DOHH2 (cell line): ENCODE results near the gene MYLIP.

Experiments used
- H3F3A ChIP-seq: fragments of 200-600 bp; sonication (generic), shearing (Covaris generic); 2 replicates; pipeline ENCODE4 v1.6.0; 2016; ENCODE audit warnings: antibody characterized with exemption, mild to moderate bottlenecking; ENCODE audit not compliant: control insufficient read depth, insufficient read depth
- H3K27ac ChIP-seq: fragments of 200-600 bp; sonication (generic); 2 replicates; pipeline ENCODE4 v1.5.1; 2014; ENCODE audit warnings: low read depth, mild to moderate bottlenecking, low read length, moderate library complexity
- H3K27me3 ChIP-seq: fragments of 200-600 bp; sonication (generic); 2 replicates; pipeline ENCODE4 v1.6.1; 2014; ENCODE audit warnings: mild to moderate bottlenecking, low read length, mixed read lengths; ENCODE audit not compliant: control insufficient read depth
- H3K36me3 ChIP-seq: fragments of 200-600 bp; sonication (generic); 2 replicates; pipeline ENCODE4 v1.6.1; 2014; ENCODE audit warnings: mild to moderate bottlenecking, low read length, moderate library complexity, mixed read lengths; ENCODE audit not compliant: control insufficient read depth
- H3K4me1 ChIP-seq: fragments of 200-600 bp; sonication (generic); 2 replicates; pipeline ENCODE4 v1.6.1; 2014; ENCODE audit warnings: mild to moderate bottlenecking, low read length, mixed read lengths; ENCODE audit not compliant: control insufficient read depth
- H3K4me2 ChIP-seq: fragments of 200-600 bp; sonication (generic); 2 replicates; pipeline ENCODE4 v1.6.0; 2014; ENCODE audit warnings: mild to moderate bottlenecking, low read length, moderate library complexity
- H3K4me3 ChIP-seq: fragments of 200-600 bp; sonication (generic); 2 replicates; pipeline ENCODE4 v1.5.1; 2014; ENCODE audit warnings: mild to moderate bottlenecking, low read length, mixed read lengths
- H3K79me2 ChIP-seq: fragments of 200-600 bp; sonication (generic); 2 replicates; pipeline ENCODE4 v1.6.1; 2014; ENCODE audit warnings: mild to moderate bottlenecking, low read length, mixed read lengths; ENCODE audit not compliant: control insufficient read depth
- H3K9me2 ChIP-seq: fragments of 200-600 bp; sonication (generic); replicated peaks from 2 replicates; pipeline ENCODE4 v1.6.1; 2014; ENCODE audit warnings: mild to moderate bottlenecking, low read length, mixed read lengths; ENCODE audit not compliant: control insufficient read depth
- H3K9me3 ChIP-seq: fragments of 200-600 bp; sonication (generic); 2 replicates; pipeline ENCODE4 v1.6.1; 2014; ENCODE audit warnings: antibody characterized with exemption, low read length, mixed read lengths; ENCODE audit not compliant: control insufficient read depth, insufficient read depth
- H4K20me1 ChIP-seq: fragments of 200-600 bp; sonication (generic); 2 replicates; pipeline ENCODE4 v1.6.0; 2014; ENCODE audit warnings: low read depth, mild to moderate bottlenecking, antibody characterized with exemption, low read length, moderate library complexity; ENCODE audit not compliant: control insufficient read depth, insufficient read depth
- CTCF ChIP-seq: fragments of 200-600 bp; sonication (generic); IDR thresholded peaks from one replicate; pipeline ENCODE4 v1.5.1; 2014; ENCODE audit warnings: antibody characterized with exemption, mild to moderate bottlenecking, low read depth, low read length; ENCODE audit not compliant: poor library complexity, severe bottlenecking
- EZH2phosphoT487 ChIP-seq: fragments of 200-600 bp; sonication (generic); IDR thresholded peaks from 2 replicates; pipeline ENCODE4 v1.6.1; 2017; ENCODE audit warnings: borderline replicate concordance, mild to moderate bottlenecking, antibody characterized with exemption, low read length, moderate library complexity, mixed read lengths

Gene MYLIP

GRCh38 chr6:16102208-16102607 lies 26.7 kb upstream of the MYLIP start:
- no peaks in the 10 kb centered on the region for H3K27me3 ChIP-seq
- no peaks in the 10 kb centered on the region for H3K79me2 ChIP-seq
- H3K9me3 ChIP-seq, result peaks cover 4% of the 10 kb centered on the region; the same call in 1 of the 2 replicates
- no peaks in the 10 kb centered on the region for H3K36me3 ChIP-seq
- no peak overlapping the region for H3K4me3 ChIP-seq
- H3K9me2 ChIP-seq, result no peaks in the 10 kb centered on the region
- no peaks in the 10 kb centered on the region for H4K20me1 ChIP-seq
- H3K27ac ChIP-seq, result no peak overlapping the region
- H3F3A ChIP-seq, result no peaks in the 10 kb centered on the region
- H3K4me2 ChIP-seq, result no peak overlapping the region
- no peak for TF ChIP-seq CTCF
- TF ChIP-seq EZH2phosphoT487, result no peak
- H3K4me1 ChIP-seq, result no peaks in the 10 kb centered on the region

- Histone ChIP-seq H4K20me1 (no peaks in the 10 kb centered on the region), H3K27ac (no peak overlapping the region), H3K9me2 (no peaks in the 10 kb centered on the region), H3K9me3 (peaks cover 4% of the 10 kb centered on the region; the same call in 1 of the 2 replicates), H3K27me3 (no peaks in the 10 kb centered on the region), H3K36me3 (no peaks in the 10 kb centered on the region), H3F3A (no peaks in the 10 kb centered on the region), H3K4me1 (no peaks in the 10 kb centered on the region), H3K79me2 (no peaks in the 10 kb centered on the region), H3K4me3 (no peak overlapping the region), H3K4me2 (no peak overlapping the region)
- TF ChIP-seq EZH2phosphoT487 (no peak), CTCF (no peak)
Observed at GRCh38 chr6:16103722-16104121, 25.2 kb upstream of the MYLIP start.

- no peak for TF ChIP-seq EZH2phosphoT487
- no peak for TF ChIP-seq CTCF
- no peaks in the 10 kb centered on the region for H3K36me3 ChIP-seq
- no peak overlapping the region for H3K4me2 ChIP-seq
Observed at GRCh38 chr6:16104624-16105433, 24.1 kb upstream of the MYLIP start.

More at GRCh38 chr6:16104624-16105433, 24.1 kb upstream of the MYLIP start:
- Histone ChIP-seq H3F3A (no peaks in the 10 kb centered on the region), H3K9me3 (peaks cover 4% of the 10 kb centered on the region; the same call in 1 of the 2 replicates), H3K27ac (no peak overlapping the region), H3K27me3 (no peaks in the 10 kb centered on the region), H4K20me1 (no peaks in the 10 kb centered on the region), H3K9me2 (no peaks in the 10 kb centered on the region), H3K79me2 (no peaks in the 10 kb centered on the region), H3K4me3 (no peak overlapping the region), H3K4me1 (no peaks in the 10 kb centered on the region)
